KMS-11 (cell line): ENCODE data around the gene STPG2.
"Not testable (repeated sequence)": the region's sequence is repeated elsewhere in the genome, so short reads cannot be mapped to it uniquely, and the experiment has no call there.

Source experiments
- H2AFZ ChIP-seq: fragments of 200-600 bp; sonication (generic); 2 replicates; pipeline ENCODE4 v1.6.1; 2016; ENCODE audit warnings: antibody characterized with exemption, mixed run types, low read depth
- H3K27ac ChIP-seq: fragments of 200-600 bp; sonication (generic); 2 replicates; pipeline ENCODE4 v1.6.1; 2016; ENCODE audit warnings: mild to moderate bottlenecking, mixed run types
- H3K27me3 ChIP-seq: fragments of 200-600 bp; sonication (generic); 2 replicates; pipeline ENCODE4 v1.6.1; 2017; ENCODE audit warnings: mild to moderate bottlenecking, low read depth, mixed run types, moderate library complexity; ENCODE audit not compliant: insufficient read depth
- H3K36me3 ChIP-seq: fragments of 200-600 bp; sonication (generic); 2 replicates; pipeline ENCODE4 v1.6.1; 2017; ENCODE audit warnings: mild to moderate bottlenecking, mixed run types; ENCODE audit not compliant: insufficient read depth
- H3K4me1 ChIP-seq: fragments of 200-600 bp; sonication (generic); 2 replicates; pipeline ENCODE4 v1.6.1; 2016; ENCODE audit warnings: mild to moderate bottlenecking, low read depth, mixed run types; ENCODE audit not compliant: poor library complexity, severe bottlenecking
- H3K4me2 ChIP-seq: fragments of 200-600 bp; sonication (generic); 2 replicates; pipeline ENCODE4 v1.7.0; 2016; ENCODE audit warnings: mild to moderate bottlenecking, mixed run types
- H3K4me3 ChIP-seq: fragments of 200-600 bp; sonication (generic); IDR thresholded peaks from 2 replicates; pipeline ENCODE4 v1.6.1; 2017; ENCODE audit warnings: low read depth, low read length, mixed read lengths; ENCODE audit not compliant: insufficient read depth
- H3K79me2 ChIP-seq: fragments of 200-600 bp; sonication (generic); 2 replicates; pipeline ENCODE4 v1.6.1; 2016; ENCODE audit warnings: low read depth, mixed run types; ENCODE audit not compliant: insufficient read depth
- H3K9ac ChIP-seq: fragments of 200-600 bp; sonication (generic); 2 replicates; pipeline ENCODE4 v1.6.1; 2016; ENCODE audit warnings: mild to moderate bottlenecking, mixed run types
- H4K20me1 ChIP-seq: fragments of 200-600 bp; sonication (generic); 2 replicates; pipeline ENCODE4 v1.6.1; 2016; ENCODE audit warnings: mild to moderate bottlenecking, mixed run types; ENCODE audit not compliant: insufficient read depth
- CTCF ChIP-seq: fragments of 200-600 bp; sonication (generic); conservative IDR thresholded peaks from 2 replicates; pipeline ENCODE4 v1.6.1; 2017; ENCODE audit warnings: low read depth, mild to moderate bottlenecking, antibody characterized with exemption, low read length, moderate library complexity, mixed read lengths

STPG2 gene

GRCh38 chr4:97911236-97911906 lies 231.9 kb downstream of the STPG2 start:
- no peaks in the 10 kb centered on the region for H3K36me3 ChIP-seq
- H2AFZ ChIP-seq: no peak overlapping the region
- H3K4me2 ChIP-seq: no peak overlapping the region
- H3K4me3 ChIP-seq: no peak overlapping the region
- H3K9ac ChIP-seq: no peak overlapping the region
- no peak overlapping the region for H3K27ac ChIP-seq
- no peaks in the 10 kb centered on the region for H3K79me2 ChIP-seq
- no peaks in the 10 kb centered on the region for H4K20me1 ChIP-seq
- H3K27me3 ChIP-seq: no peaks in the 10 kb centered on the region
- H3K4me1 ChIP-seq: no peaks in the 10 kb centered on the region
- TF ChIP-seq CTCF: no peak

- H3K79me2 ChIP-seq: no peaks in the 10 kb centered on the region
- no peaks in the 10 kb centered on the region for H4K20me1 ChIP-seq
- TF ChIP-seq CTCF: peak; percentile 47
- H2AFZ ChIP-seq: no peak overlapping the region
- no peaks in the 10 kb centered on the region for H3K27me3 ChIP-seq
- no peaks in the 10 kb centered on the region for H3K4me1 ChIP-seq
- no peak overlapping the region for H3K27ac ChIP-seq
- H3K4me2 ChIP-seq: no peak overlapping the region
- no peak overlapping the region for H3K4me3 ChIP-seq
- H3K36me3 ChIP-seq: no peaks in the 10 kb centered on the region
- no peak overlapping the region for H3K9ac ChIP-seq
These were observed 233.3 kb downstream of the STPG2 start for GRCh38 chr4:97910005-97910404.

GRCh38 chr4:97903436-97904189 lies 239.7 kb downstream of the STPG2 start:
- not testable (repeated sequence) for H3K4me3 ChIP-seq, H3K36me3 ChIP-seq, H3K4me2 ChIP-seq, H3K4me1 ChIP-seq, H3K9ac ChIP-seq, H2AFZ ChIP-seq, H3K79me2 ChIP-seq, H3K27me3 ChIP-seq, H3K27ac ChIP-seq, H4K20me1 ChIP-seq

- H3K4me3 ChIP-seq: no peak overlapping the region
- no peak overlapping the region for H2AFZ ChIP-seq
- no peak overlapping the region for H3K9ac ChIP-seq
- H3K27ac ChIP-seq: no peak overlapping the region
- H3K79me2 ChIP-seq: no peaks in the 10 kb centered on the region
- H4K20me1 ChIP-seq: no peaks in the 10 kb centered on the region
- H3K4me1 ChIP-seq: no peaks in the 10 kb centered on the region
- no peak overlapping the region for H3K4me2 ChIP-seq
- H3K36me3 ChIP-seq: no peaks in the 10 kb centered on the region
- no peaks in the 10 kb centered on the region for H3K27me3 ChIP-seq
- TF ChIP-seq CTCF: no peak
These were observed 243.0 kb downstream of the STPG2 start for GRCh38 chr4:97900229-97900628.
